Neural cell (in vitro differentiated cells): ENCODE data around the gene SDC1. TPM values are rescaled to one million over a fixed set of nuclear protein-coding genes. Genes with fewer than 3 reads are reported as not detected.

Source experiments
- H2AFZ ChIP-seq: fragments of 200-600, 300-800 bp; sonication (generic), shearing (Covaris generic); 2 replicates; pipeline ENCODE4 v1.6.0; 2014; ENCODE audit warnings: low read depth, mild to moderate bottlenecking, antibody characterized with exemption, low read length, moderate library complexity
- H3F3A ChIP-seq: fragments of 200-600 bp; shearing (Covaris generic); 2 replicates; pipeline ENCODE4 v1.6.1; 2016; ENCODE audit warnings: mild to moderate bottlenecking, moderate library complexity, mixed read lengths, antibody characterized with exemption, low read length; ENCODE audit not compliant: insufficient read depth, poor library complexity, severe bottlenecking
- H3K27ac ChIP-seq: fragments of 200-600, 300-800 bp; sonication (generic), shearing (Covaris generic); 2 replicates; pipeline ENCODE4 v1.5.1; 2014; ENCODE audit warnings: mild to moderate bottlenecking, low read length, moderate library complexity
- H3K27me3 ChIP-seq: fragments of 300-800, 200-600 bp; sonication (generic), shearing (Covaris generic); 2 replicates; pipeline ENCODE4 v1.6.0; 2014; ENCODE audit warnings: mild to moderate bottlenecking, low read depth, low read length, moderate library complexity; ENCODE audit not compliant: insufficient read depth
- H3K36me3 ChIP-seq: fragments of 300-800, 200-600 bp; sonication (generic), shearing (Covaris generic); 2 replicates; pipeline ENCODE4 v1.5.1; 2014; ENCODE audit warnings: mild to moderate bottlenecking, antibody characterized with exemption, low read length, moderate library complexity; ENCODE audit not compliant: insufficient read depth
- H3K4me2 ChIP-seq: fragments of 300-800, 200-600 bp; sonication (generic), shearing (Covaris generic); 2 replicates; pipeline ENCODE4 v1.6.0; 2014; ENCODE audit warnings: mild to moderate bottlenecking, low read length
- H3K4me3 ChIP-seq: fragments of 300-800, 200-600 bp; sonication (generic), shearing (Covaris generic); 2 replicates; pipeline ENCODE4 v1.5.1; 2014; ENCODE audit warnings: mild to moderate bottlenecking, low read length, moderate library complexity
- H3K79me2 ChIP-seq: fragments of 200-600 bp; shearing (Covaris generic); replicated peaks from 2 replicates; pipeline ENCODE4 v1.6.0; 2014; ENCODE audit warnings: mild to moderate bottlenecking, low read length, moderate library complexity; ENCODE audit not compliant: insufficient read depth
- H3K9ac ChIP-seq: fragments of 300-800, 200-600 bp; sonication (generic), shearing (Covaris generic); 2 replicates; pipeline ENCODE4 v1.6.1; 2016; ENCODE audit warnings: mild to moderate bottlenecking, low read length, mixed read lengths
- H3K9me2 ChIP-seq: fragments of 200-600 bp; shearing (Covaris generic); 2 replicates; pipeline ENCODE4 v1.6.1; 2016; ENCODE audit warnings: mild to moderate bottlenecking, low read length, mixed read lengths; ENCODE audit not compliant: insufficient read depth
- H3K9me3 ChIP-seq: fragments of 200-600, 300-800 bp; sonication (generic), shearing (Covaris generic); 2 replicates; pipeline ENCODE4 v1.6.1; 2016; ENCODE audit warnings: mild to moderate bottlenecking, mixed run types, low read length, moderate library complexity, mixed read lengths
- H4K20me1 ChIP-seq: fragments of 200-600 bp; shearing (Covaris generic); 2 replicates; pipeline ENCODE4 v1.6.1; 2016; ENCODE audit warnings: mild to moderate bottlenecking, mixed run types; ENCODE audit not compliant: insufficient read depth
- CTCF ChIP-seq: fragments of 450-650 bp; IDR thresholded peaks from 2 replicates; pipeline ENCODE4 v1.5.1; 2014; ENCODE audit warnings: antibody characterized with exemption, mild to moderate bottlenecking, moderate library complexity; ENCODE audit not compliant: poor library complexity, severe bottlenecking
- EP300 ChIP-seq: fragments of 450-650 bp; conservative IDR thresholded peaks from 2 replicates; pipeline ENCODE4 v1.6.1; 2014; ENCODE audit warnings: antibody characterized with exemption, mild to moderate bottlenecking, moderate library complexity; ENCODE audit not compliant: poor library complexity, severe bottlenecking
- EZH2 ChIP-seq: fragments of 200-600, 300-800 bp; shearing (Covaris generic), sonication (generic); IDR thresholded peaks from 2 replicates; pipeline ENCODE4 v1.6.1; 2014; ENCODE audit warnings: antibody characterized with exemption, low read length, borderline replicate concordance, mild to moderate bottlenecking; ENCODE audit not compliant: insufficient read depth, poor library complexity, severe bottlenecking
- MXI1 ChIP-seq: fragments of 450-650 bp; conservative IDR thresholded peaks from 2 replicates; pipeline ENCODE4 v1.6.1; 2014; ENCODE audit warnings: antibody characterized with exemption, mild to moderate bottlenecking; ENCODE audit not compliant: poor library complexity, severe bottlenecking
- POLR2AphosphoS5 ChIP-seq: IDR thresholded peaks from 2 replicates; pipeline ENCODE4 v1.6.1; 2012
- RAD21 ChIP-seq: fragments of 450-650 bp; conservative IDR thresholded peaks from 2 replicates; pipeline ENCODE4 v1.6.1; 2014; ENCODE audit warnings: antibody characterized with exemption, mild to moderate bottlenecking, moderate library complexity
- REST ChIP-seq: IDR thresholded peaks from 2 replicates; pipeline ENCODE4 v1.6.1; 2012; ENCODE audit warnings: borderline replicate concordance
- SMC3 ChIP-seq: fragments of 450-650 bp; conservative IDR thresholded peaks from 2 replicates; pipeline ENCODE4 v1.6.1; 2014; ENCODE audit warnings: antibody characterized with exemption, mild to moderate bottlenecking, moderate library complexity; ENCODE audit not compliant: poor library complexity
- TAF1 ChIP-seq: IDR thresholded peaks from 2 replicates; pipeline ENCODE4 v1.6.1; 2012; ENCODE audit warnings: low read depth
- polyA plus RNA-seq: library from polyadenylated mRNA; depleted of rRNA; stranded (reverse); fragments of >200 nt; gene quantifications from 2 replicates; pipeline ENCODE4 v1.2.3, GENCODE V29; 2014

SDC1 gene
- polyA plus RNA-seq, 1 donor from 2014 or later, result 14.9 TPM

GRCh38 chr2:20257411-20257810, 32.5 kb upstream of the SDC1 start:
- H3K27ac ChIP-seq, result no peak overlapping the region
- H3K9me2 ChIP-seq, result no peaks in the 10 kb centered on the region
- no peaks in the 10 kb centered on the region for H3K27me3 ChIP-seq
- H4K20me1 ChIP-seq, result no peaks in the 10 kb centered on the region
- no peak overlapping the region for H3K9ac ChIP-seq
- no peaks in the 10 kb centered on the region for H3K79me2 ChIP-seq
- H3K4me2 ChIP-seq, result no peak overlapping the region
- no peak overlapping the region for H2AFZ ChIP-seq
- no peaks in the 10 kb centered on the region for H3F3A ChIP-seq
- TF ChIP-seq MXI1, result no peak
- TF ChIP-seq CTCF, result no peak
- no peak for TF ChIP-seq EP300
- H3K4me3 ChIP-seq, result no peak overlapping the region
- H3K9me3 ChIP-seq, result no peaks in the 10 kb centered on the region
- peaks cover 14% of the 10 kb centered on the region for H3K36me3 ChIP-seq

GRCh38 chr2:20254731-20255130, 29.8 kb upstream of the SDC1 start:
- Histone ChIP-seq H3K9me2 (no peaks in the 10 kb centered on the region), H3K27me3 (no peaks in the 10 kb centered on the region), H2AFZ (no peak overlapping the region), H3K27ac (no peak overlapping the region), H3K4me3 (no peak overlapping the region), H3K4me2 (no peak overlapping the region), H3K9ac (no peak overlapping the region), H3K36me3 (peaks cover 18% of the 10 kb centered on the region), H3K79me2 (no peaks in the 10 kb centered on the region), H4K20me1 (no peaks in the 10 kb centered on the region), H3F3A (no peaks in the 10 kb centered on the region), H3K9me3 (no peaks in the 10 kb centered on the region)
- TF ChIP-seq POLR2AphosphoS5, result no peak
- TF ChIP-seq REST, result no peak
- no peak for TF ChIP-seq RAD21
- TF ChIP-seq EZH2, result no peak

GRCh38 chr2:20250436-20250835, 25.5 kb upstream of the SDC1 start:
- H3K79me2 ChIP-seq, result no peaks in the 10 kb centered on the region
- no peaks in the 10 kb centered on the region for H3F3A ChIP-seq
- peaks cover 14% of the 10 kb centered on the region for H3K36me3 ChIP-seq
- H3K9ac ChIP-seq, result no peak overlapping the region
- H3K4me3 ChIP-seq, result no peak overlapping the region
- H3K9me3 ChIP-seq, result no peaks in the 10 kb centered on the region
- no peaks in the 10 kb centered on the region for H4K20me1 ChIP-seq
- no peaks in the 10 kb centered on the region for H3K9me2 ChIP-seq
- no peaks in the 10 kb centered on the region for H3K27me3 ChIP-seq
- TF ChIP-seq POLR2AphosphoS5, result no peak
- TF ChIP-seq SMC3, result no peak
- no peak for TF ChIP-seq RAD21
- TF ChIP-seq REST, result no peak
- TF ChIP-seq MXI1, result no peak
- TF ChIP-seq EZH2, result no peak
- no peak for TF ChIP-seq TAF1
- no peak for TF ChIP-seq EP300
- no peak overlapping the region for H3K4me2 ChIP-seq
- no peak overlapping the region for H3K27ac ChIP-seq
- no peak overlapping the region for H2AFZ ChIP-seq
